Mesenchymal stem cell (in vitro differentiated cells and primary cell): ENCODE data around the gene DPP9.
A peak's percentile ranks its signal among the peaks of the same experiment; 100 is the strongest.

ENCODE experiments used
- DNase-seq: peaks from one replicate; pipeline ENCODE4 v3.0.0-alpha.2; 2013
- H2AFZ ChIP-seq: one replicate; pipeline ENCODE4 v1.6.1; 2013; ENCODE audit warnings: low read depth, mild to moderate bottlenecking, control low read depth, inconsistent platforms, low read length, moderate library complexity
- H2AK5ac ChIP-seq: 2 replicates; pipeline ENCODE4 v1.6.1; 2013; ENCODE audit warnings: low read length, moderate library complexity, mild to moderate bottlenecking, inconsistent platforms; ENCODE audit not compliant: severe bottlenecking
- H2BK120ac ChIP-seq: one replicate; pipeline ENCODE4 v1.6.1; 2013; ENCODE audit warnings: low read depth, mild to moderate bottlenecking, inconsistent platforms, low read length, moderate library complexity
- H2BK12ac ChIP-seq, 2 experiments: one replicate each; pipeline ENCODE4 v1.6.1; 2013; ENCODE audit warnings: inconsistent platforms in 2 of 2, low read length in 2 of 2, mild to moderate bottlenecking in 2 of 2, moderate library complexity in 2 of 2, control low read depth in 1 of 2
- H2BK15ac ChIP-seq: one replicate; pipeline ENCODE4 v1.6.1; 2013; ENCODE audit warnings: mild to moderate bottlenecking, low read depth, inconsistent platforms; ENCODE audit not compliant: poor library complexity, severe bottlenecking
- H2BK5ac ChIP-seq: 2 replicates; pipeline ENCODE4 v1.6.1; 2013; ENCODE audit warnings: low read depth, mild to moderate bottlenecking, low read length, control low read depth, inconsistent platforms; ENCODE audit not compliant: poor library complexity, severe bottlenecking
- H3K14ac ChIP-seq, 2 experiments: one replicate each; pipeline ENCODE4 v1.6.1; 2013; ENCODE audit warnings: inconsistent platforms in 2 of 2, low read length in 2 of 2, control low read depth in 1 of 2, mild to moderate bottlenecking in 1 of 2, moderate library complexity in 1 of 2
- H3K18ac ChIP-seq, 2 experiments: one replicate each; pipeline ENCODE4 v1.6.1; 2013; ENCODE audit warnings: inconsistent platforms in 2 of 2, low read length in 2 of 2, control low read depth in 1 of 2, low read depth in 1 of 2, mild to moderate bottlenecking in 1 of 2
- H3K23ac ChIP-seq, 2 experiments: one replicate each; pipeline ENCODE4 v1.6.1; 2013; ENCODE audit warnings: inconsistent platforms in 2 of 2, low read length in 2 of 2, mild to moderate bottlenecking in 2 of 2, moderate library complexity in 2 of 2, control low read depth in 1 of 2
- H3K27ac ChIP-seq: 2 replicates; pipeline ENCODE4 v1.5.1; 2013; ENCODE audit warnings: mild to moderate bottlenecking, moderate library complexity, low read length, control low read depth, inconsistent platforms; ENCODE audit not compliant: poor library complexity, severe bottlenecking
- H3K27me3 ChIP-seq, 2 experiments: 2 replicates each; pipeline versions ENCODE4 v1.6.1 to v1.7.0; 2013; ENCODE audit warnings: low read length in 2 of 2, mild to moderate bottlenecking in 2 of 2, moderate library complexity in 2 of 2, control low read depth in 1 of 2, inconsistent platforms in 1 of 2; ENCODE audit not compliant: control insufficient read depth in 1 of 2, insufficient read depth in 1 of 2
- H3K36me3 ChIP-seq, 2 experiments: 2 replicates each; pipeline versions ENCODE4 v1.6.1 to v1.7.0; 2013; ENCODE audit warnings: low read length in 2 of 2, control low read depth in 1 of 2, inconsistent platforms in 1 of 2, low read depth in 1 of 2, mild to moderate bottlenecking in 1 of 2; ENCODE audit not compliant: insufficient read depth in 2 of 2, control insufficient read depth in 1 of 2
- H3K4ac ChIP-seq, 2 experiments: one replicate each; pipeline ENCODE4 v1.6.1; 2013; ENCODE audit warnings: inconsistent platforms in 2 of 2, low read length in 2 of 2, mild to moderate bottlenecking in 2 of 2, moderate library complexity in 2 of 2, control low read depth in 1 of 2, low read depth in 1 of 2
- H3K4me1 ChIP-seq: 2 replicates; pipeline ENCODE4 v1.6.1; 2013; ENCODE audit warnings: low read depth, low read length, control low read depth; ENCODE audit not compliant: control insufficient read depth, insufficient read depth
- H3K4me2 ChIP-seq: 2 replicates; pipeline ENCODE4 v1.6.1; 2013; ENCODE audit warnings: low read length, mild to moderate bottlenecking, inconsistent platforms; ENCODE audit not compliant: poor library complexity, severe bottlenecking
- H3K4me3 ChIP-seq, 2 experiments: 2 replicates each; pipeline versions ENCODE4 v1.5.1 to v1.7.0; 2013; ENCODE audit warnings: low read length in 2 of 2, mild to moderate bottlenecking in 2 of 2, control low read depth in 1 of 2, low read depth in 1 of 2; ENCODE audit not compliant: insufficient read depth in 1 of 2
- H3K79me1 ChIP-seq: replicated peaks from 2 replicates; pipeline ENCODE4 v1.6.1; 2013; ENCODE audit warnings: mild to moderate bottlenecking, control low read depth, low read length, inconsistent platforms; ENCODE audit not compliant: poor library complexity, severe bottlenecking
- H3K9ac ChIP-seq: 2 replicates; pipeline ENCODE4 v1.7.0; 2013; ENCODE audit warnings: mild to moderate bottlenecking, low read length, moderate library complexity
- H3K9me3 ChIP-seq: 2 replicates; pipeline ENCODE4 v1.7.0; 2013; ENCODE audit warnings: mild to moderate bottlenecking, low read length; ENCODE audit not compliant: control insufficient read depth
- H4K8ac ChIP-seq: one replicate; pipeline ENCODE4 v1.6.1; 2013; ENCODE audit warnings: inconsistent platforms, mild to moderate bottlenecking, low read length, moderate library complexity
- H4K91ac ChIP-seq: one replicate; pipeline ENCODE4 v1.6.1; 2013; ENCODE audit warnings: mild to moderate bottlenecking, low read length, inconsistent platforms
- WGBS: methylation state at CpG from one replicate; pipeline ENCODE4 v1.1.7; 2013; ENCODE audit warnings: mixed read lengths; 5-methylcytosine and 5-hydroxymethylcytosine counted together

Gene DPP9

DNA sequence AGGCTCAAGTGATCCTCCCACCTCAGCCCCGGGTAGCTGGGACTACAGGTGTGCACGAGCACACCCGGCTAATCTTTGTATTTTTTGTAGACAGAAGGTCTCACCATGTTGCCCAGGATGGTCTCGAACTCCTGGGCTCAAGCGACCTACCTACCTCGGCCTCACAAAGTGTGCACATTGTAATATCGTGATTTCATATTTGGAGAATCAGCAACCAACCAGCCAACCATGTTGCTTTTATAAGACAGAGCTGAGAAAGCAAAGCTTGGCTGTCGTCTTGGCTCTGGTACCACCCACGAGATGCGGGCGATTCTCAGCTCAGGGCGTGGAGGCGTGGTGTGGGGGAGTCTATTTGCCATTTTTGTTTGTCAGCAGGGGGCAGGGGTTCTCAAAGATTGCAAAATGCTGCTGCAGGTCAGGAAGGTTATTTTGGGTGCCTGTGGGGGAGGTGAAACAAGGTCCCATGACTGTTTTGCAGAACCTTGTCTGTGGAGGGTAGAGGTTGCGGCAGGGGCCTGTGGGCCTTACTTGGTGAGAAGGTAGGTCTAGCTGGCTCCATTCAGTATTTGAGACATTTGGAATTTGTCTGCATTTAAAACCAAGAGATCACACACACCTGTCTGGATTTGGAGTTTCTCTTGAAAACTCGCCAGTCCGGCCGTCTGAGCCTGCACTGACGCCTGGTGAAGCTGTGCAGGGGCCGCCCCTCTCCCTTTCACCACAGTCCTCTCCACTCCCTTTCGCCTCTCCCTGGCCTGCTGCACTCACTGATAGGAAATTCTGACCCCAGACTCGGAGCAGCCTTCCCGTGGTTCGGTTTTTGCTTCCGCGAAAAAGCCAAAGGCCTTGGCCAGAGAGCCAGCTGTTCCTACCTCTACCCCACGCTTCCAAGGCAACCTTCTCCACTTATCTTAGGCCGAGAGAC, 68.9 kb downstream of the DPP9 start:
- no peak overlapping the region for H3K14ac ChIP-seq
- H3K18ac ChIP-seq: no peak overlapping the region
- no peak overlapping the region for H2AK5ac ChIP-seq
- peaks cover 44 to 75% of the 10 kb centered on the region in 2 experiments for H3K36me3 ChIP-seq
- H2AFZ ChIP-seq: no peak overlapping the region
- H3K9ac ChIP-seq: no peak overlapping the region
- H2BK15ac ChIP-seq: no peak overlapping the region
- H3K27me3 ChIP-seq: no peaks in the 10 kb centered on the region
- WGBS: 96% methylated on average over 26 of the region's 27 CpGs
- DNase-seq: no peak
- no peak overlapping the region for H3K4ac ChIP-seq
- H3K4me1 ChIP-seq: peaks cover 3% of the 10 kb centered on the region
- no peak overlapping the region for H4K91ac ChIP-seq
- H3K27ac ChIP-seq: no peak overlapping the region
- H3K4me2 ChIP-seq: no peak overlapping the region
- no peak overlapping the region for H2BK5ac ChIP-seq
- H4K8ac ChIP-seq: no peak overlapping the region
- no peak overlapping the region for H3K23ac ChIP-seq
- H3K79me1 ChIP-seq: peaks cover 28% of the 10 kb centered on the region
- no peak overlapping the region for H2BK12ac ChIP-seq
- no peak overlapping the region for H2BK120ac ChIP-seq
- H3K9me3 ChIP-seq: no peaks in the 10 kb centered on the region
- H3K4me3 ChIP-seq: no peak overlapping the region

DNA sequence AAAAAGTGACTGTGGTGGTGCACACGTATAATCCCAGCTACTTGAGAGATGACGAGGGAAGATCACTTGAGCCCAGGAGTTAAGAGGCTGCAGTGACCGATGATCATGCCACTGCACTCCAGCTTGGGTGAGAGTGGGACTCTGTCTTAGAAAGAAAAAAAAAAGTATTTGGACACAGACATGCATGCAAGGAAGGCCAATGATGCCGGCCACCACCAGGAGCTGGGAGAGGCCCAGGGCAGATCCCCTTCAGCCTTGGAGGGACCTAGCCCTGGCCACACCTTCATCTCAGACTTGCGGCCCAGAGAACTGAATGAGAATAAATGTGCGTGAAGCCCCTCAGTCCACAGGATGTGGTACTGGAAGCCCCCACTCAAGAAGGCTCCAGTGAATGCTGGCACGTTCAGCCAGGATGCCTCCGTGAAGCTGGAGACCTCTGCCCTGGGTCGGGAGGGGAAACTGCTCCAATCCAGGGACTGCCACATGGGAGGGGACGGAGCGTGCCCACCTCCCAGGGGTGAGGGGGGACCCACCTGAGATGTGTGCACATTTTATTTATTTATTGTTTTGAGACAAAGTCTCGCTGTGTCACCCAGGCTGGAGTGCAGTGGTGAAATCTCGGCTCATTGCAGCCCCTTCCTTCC, 69.7 kb downstream of the DPP9 start:
- Histone ChIP-seq H3K23ac (no peak overlapping the region), H3K4ac (no peak overlapping the region), H4K8ac (no peak overlapping the region), H3K27ac (no peak overlapping the region), H3K36me3 (peaks cover 36 to 76% of the 10 kb centered on the region in 2 experiments), H3K4me1 (peaks cover 3% of the 10 kb centered on the region), H3K18ac (no peak overlapping the region), H2BK12ac (peak overlapping the region in 1 of 2 experiments; percentile 25), H3K9ac (no peak overlapping the region), H3K79me1 (peaks cover 31% of the 10 kb centered on the region), H3K4me3 (no peak overlapping the region), H2BK5ac (no peak overlapping the region), H3K4me2 (no peak overlapping the region), H2BK120ac (no peak overlapping the region), H3K27me3 (no peaks in the 10 kb centered on the region), H4K91ac (no peak overlapping the region), H2AK5ac (no peak overlapping the region), H3K9me3 (no peaks in the 10 kb centered on the region), H3K14ac (no peak overlapping the region), H2AFZ (no peak overlapping the region), H2BK15ac (no peak overlapping the region)
- DNase-seq: no peak
- WGBS: 95% methylated on average over 13 of the region's 13 CpGs

DNA sequence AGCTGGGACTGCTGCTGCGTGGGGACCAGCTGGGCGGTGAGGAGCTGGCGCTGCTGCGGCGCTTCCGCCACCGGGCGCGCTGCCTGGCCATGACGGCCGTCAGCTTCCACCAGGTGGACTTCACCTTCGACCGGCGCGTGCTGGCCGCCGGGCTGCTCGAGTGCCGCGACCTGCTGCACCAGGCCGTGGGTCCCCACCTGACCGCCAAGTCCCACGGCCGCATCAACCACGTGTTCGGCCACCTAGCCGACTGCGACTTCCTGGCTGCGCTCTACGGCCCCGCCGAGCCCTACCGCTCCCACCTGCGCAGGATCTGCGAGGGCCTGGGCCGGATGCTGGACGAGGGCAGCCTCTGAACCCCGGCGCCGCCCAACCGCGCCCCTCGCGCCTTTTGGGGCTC, 71.6 kb downstream of the DPP9 start:
- peak overlapping the region; percentile 46 for H2BK15ac ChIP-seq
- DNase-seq: no peak
- peaks cover 34% of the 10 kb centered on the region for H3K79me1 ChIP-seq
- H3K36me3 ChIP-seq: peaks cover 18 to 59% of the 10 kb centered on the region in 2 experiments
- no peak overlapping the region for H3K27ac ChIP-seq
- no peak overlapping the region for H2BK120ac ChIP-seq
- H3K9ac ChIP-seq: no peak overlapping the region
- H3K27me3 ChIP-seq: no peaks in the 10 kb centered on the region
- no peak overlapping the region for H2AK5ac ChIP-seq
- no peak overlapping the region for H3K4ac ChIP-seq
- no peak overlapping the region for H3K23ac ChIP-seq
- peaks cover 11% of the 10 kb centered on the region for H3K4me1 ChIP-seq
- no peak overlapping the region for H2BK12ac ChIP-seq
- no peak overlapping the region for H3K18ac ChIP-seq
- H3K4me3 ChIP-seq: peak overlapping the region in 1 of 2 experiments; percentile 24
- no peak overlapping the region for H3K14ac ChIP-seq
- H2BK5ac ChIP-seq: no peak overlapping the region
- H4K8ac ChIP-seq: no peak overlapping the region
- no peak overlapping the region for H2AFZ ChIP-seq
- 98% methylated on average over 40 of the region's 44 CpGs for WGBS
- no peaks in the 10 kb centered on the region for H3K9me3 ChIP-seq
- H4K91ac ChIP-seq: peak overlapping the region; percentile 63
- no peak overlapping the region for H3K4me2 ChIP-seq

DNA sequence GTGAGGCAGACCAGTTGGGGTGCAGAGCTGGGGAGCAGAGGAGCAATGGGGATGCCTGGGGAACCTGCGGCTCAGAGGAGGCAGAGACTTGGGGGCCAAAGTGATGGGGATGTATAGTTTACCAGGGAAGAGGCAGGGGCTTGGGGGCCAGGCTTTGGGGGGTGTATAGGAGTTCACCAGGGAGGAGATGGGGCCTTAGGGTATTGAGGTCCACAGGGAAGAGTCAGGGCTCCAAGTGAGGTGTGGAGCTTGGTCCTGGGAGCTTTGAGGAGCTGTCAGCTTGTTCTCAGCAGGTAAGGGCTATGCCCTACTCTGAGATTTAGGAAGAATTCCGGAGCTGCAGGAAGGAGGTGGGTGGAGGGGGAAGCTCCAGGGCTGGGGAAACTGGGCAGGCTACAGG, 73.5 kb downstream of the DPP9 start:
- no peak overlapping the region for H2BK15ac ChIP-seq
- peaks cover 7 to 48% of the 10 kb centered on the region in 2 experiments for H3K36me3 ChIP-seq
- H2BK120ac ChIP-seq: no peak overlapping the region
- no peak overlapping the region for H3K9ac ChIP-seq
- peaks cover 13% of the 10 kb centered on the region for H3K4me1 ChIP-seq
- H4K8ac ChIP-seq: no peak overlapping the region
- H3K9me3 ChIP-seq: no peaks in the 10 kb centered on the region
- no peak overlapping the region for H2AK5ac ChIP-seq
- no peak overlapping the region for H3K4me2 ChIP-seq
- no peak overlapping the region for H4K91ac ChIP-seq
- H2BK12ac ChIP-seq: no peak overlapping the region
- H2BK5ac ChIP-seq: no peak overlapping the region
- 81% methylated on average over 2 of the region's 2 CpGs for WGBS
- no peaks in the 10 kb centered on the region for H3K27me3 ChIP-seq
- H3K14ac ChIP-seq: no peak overlapping the region
- H3K23ac ChIP-seq: no peak overlapping the region
- peaks cover 43% of the 10 kb centered on the region for H3K79me1 ChIP-seq
- no peak for DNase-seq
- H2AFZ ChIP-seq: no peak overlapping the region
- no peak overlapping the region for H3K4ac ChIP-seq
- no peak overlapping the region for H3K4me3 ChIP-seq
- H3K18ac ChIP-seq: no peak overlapping the region
- no peak overlapping the region for H3K27ac ChIP-seq
